HFF-Myc (cell line): Measurements from ENCODE around the gene ANKRD34B.
"Not testable (repeated sequence)": the region's sequence is repeated elsewhere in the genome, so short reads cannot be mapped to it uniquely, and the experiment has no call there.

Source experiments
- DNase-seq: peaks from one replicate; pipeline ENCODE4 v3.0.0-alpha.2; 2011; ENCODE audit warnings: low read depth; ENCODE audit errors: extremely low read depth
- H3K4me3 ChIP-seq: replicated peaks from 2 replicates; pipeline ENCODE4 v1.5.1; 2011; ENCODE audit warnings: low read depth, mild to moderate bottlenecking, control low read depth, low read length
- TF ChIP-seq, protein P1 (sequence below): IDR thresholded peaks from 2 replicates; pipeline ENCODE4 v1.5.1; 2012; ENCODE audit warnings: mild to moderate bottlenecking, low read depth, low read length, control low read depth; ENCODE audit errors: missing control alignments

Gene ANKRD34B

DNA sequence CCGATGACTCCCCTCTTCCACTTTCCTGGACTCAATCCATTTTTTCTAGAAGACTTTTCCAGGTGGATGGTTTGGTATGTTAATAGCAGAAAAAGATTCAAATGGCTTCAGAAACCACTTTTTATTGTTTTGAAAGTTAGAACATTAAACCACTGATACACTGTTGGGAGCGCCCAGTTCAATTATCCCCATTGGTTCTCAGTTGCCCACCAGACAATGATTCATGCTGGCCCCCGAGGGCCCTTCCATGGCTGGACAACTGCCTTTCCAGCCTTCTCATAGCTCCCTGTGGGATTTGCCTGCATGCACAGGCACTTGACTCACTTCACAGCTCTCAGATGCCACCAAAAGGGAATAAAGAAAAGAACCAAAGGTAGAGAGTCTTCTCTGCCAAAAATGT, 21.3 kb upstream of the ANKRD34B start:
- no peak overlapping the region for H3K4me3 ChIP-seq
- no peak for DNase-seq
- TF ChIP-seq, protein P1, sequence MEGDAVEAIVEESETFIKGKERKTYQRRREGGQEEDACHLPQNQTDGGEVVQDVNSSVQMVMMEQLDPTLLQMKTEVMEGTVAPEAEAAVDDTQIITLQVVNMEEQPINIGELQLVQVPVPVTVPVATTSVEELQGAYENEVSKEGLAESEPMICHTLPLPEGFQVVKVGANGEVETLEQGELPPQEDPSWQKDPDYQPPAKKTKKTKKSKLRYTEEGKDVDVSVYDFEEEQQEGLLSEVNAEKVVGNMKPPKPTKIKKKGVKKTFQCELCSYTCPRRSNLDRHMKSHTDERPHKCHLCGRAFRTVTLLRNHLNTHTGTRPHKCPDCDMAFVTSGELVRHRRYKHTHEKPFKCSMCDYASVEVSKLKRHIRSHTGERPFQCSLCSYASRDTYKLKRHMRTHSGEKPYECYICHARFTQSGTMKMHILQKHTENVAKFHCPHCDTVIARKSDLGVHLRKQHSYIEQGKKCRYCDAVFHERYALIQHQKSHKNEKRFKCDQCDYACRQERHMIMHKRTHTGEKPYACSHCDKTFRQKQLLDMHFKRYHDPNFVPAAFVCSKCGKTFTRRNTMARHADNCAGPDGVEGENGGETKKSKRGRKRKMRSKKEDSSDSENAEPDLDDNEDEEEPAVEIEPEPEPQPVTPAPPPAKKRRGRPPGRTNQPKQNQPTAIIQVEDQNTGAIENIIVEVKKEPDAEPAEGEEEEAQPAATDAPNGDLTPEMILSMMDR, result no peak

DNA sequence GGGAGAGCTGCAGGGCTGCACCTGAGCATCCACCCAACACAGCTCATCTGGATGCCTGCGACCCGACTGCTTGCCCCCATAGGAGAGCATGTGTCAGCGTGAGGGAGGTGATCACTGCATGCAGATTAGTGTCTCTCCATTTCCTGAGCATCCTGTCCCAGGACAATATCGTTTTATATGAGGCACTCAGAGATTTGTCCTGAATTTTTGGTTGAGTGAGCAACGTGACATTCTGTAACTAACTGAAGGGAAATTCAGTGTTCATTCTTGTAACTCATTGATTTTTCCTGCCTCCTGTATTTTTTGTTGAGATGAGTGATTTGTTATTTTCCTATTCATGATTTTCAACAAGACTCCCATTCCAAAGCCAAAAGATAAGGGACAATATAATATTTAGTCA, 20.7 kb upstream of the ANKRD34B start:
- no peak overlapping the region for H3K4me3 ChIP-seq
- DNase-seq, result no peak
- TF ChIP-seq, protein P1, result no peak

DNA sequence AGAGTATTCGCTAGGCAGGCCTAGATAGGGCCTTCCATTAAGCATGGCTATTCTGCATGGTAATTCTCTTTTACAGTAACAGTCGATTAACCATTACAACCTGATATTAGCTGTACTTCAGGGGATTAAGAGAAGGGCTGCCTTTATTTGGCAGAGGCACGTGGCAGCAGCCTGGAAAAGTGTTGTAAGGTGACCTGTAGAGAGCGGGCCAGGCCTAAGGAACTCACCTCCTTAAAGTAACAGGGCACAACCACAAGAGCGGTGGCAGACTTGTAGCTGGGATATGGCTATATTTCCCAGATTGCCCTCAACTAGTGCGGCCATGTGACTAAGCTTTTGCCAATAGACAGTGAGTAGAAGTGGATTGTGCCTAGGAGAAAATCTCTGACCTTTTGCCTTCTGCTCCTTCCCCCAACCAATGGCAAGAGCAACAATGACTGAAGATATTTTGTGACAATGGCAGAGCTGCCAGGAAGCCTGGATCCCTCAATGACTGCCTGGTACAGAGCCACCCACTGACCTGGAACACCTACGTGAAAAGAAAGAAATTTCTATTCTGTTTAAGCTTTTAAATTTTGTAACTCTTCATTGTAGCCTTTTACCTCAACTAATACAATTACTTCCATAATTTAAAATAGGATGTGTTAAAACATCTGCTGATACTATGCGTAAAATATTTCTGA, 18.9 kb upstream of the ANKRD34B start:
- no peak overlapping the region for H3K4me3 ChIP-seq
- no peak for DNase-seq
- TF ChIP-seq, protein P1, result no peak

DNA sequence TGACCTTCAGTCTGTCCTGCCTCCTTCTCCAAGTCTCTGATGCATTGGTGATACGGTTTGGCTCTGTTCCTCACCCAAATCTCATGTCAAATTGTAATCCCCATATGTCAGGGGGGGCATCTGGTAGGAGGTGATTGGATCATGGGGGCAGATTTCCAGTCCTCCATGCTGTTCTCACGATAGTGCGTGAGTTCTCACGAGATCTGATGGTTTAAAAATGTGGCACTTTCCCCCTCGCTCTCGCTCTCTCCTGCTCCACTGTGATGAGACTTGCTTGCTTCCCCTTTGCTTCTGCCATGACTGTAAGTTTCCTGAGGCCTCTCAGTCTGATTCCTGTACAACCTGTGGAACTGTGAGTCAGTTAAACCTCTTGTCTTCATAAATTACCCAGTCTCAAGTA, 14.7 kb upstream of the ANKRD34B start:
- no peak overlapping the region for H3K4me3 ChIP-seq
- DNase-seq, result no peak
- TF ChIP-seq, protein P1, result no peak

DNA sequence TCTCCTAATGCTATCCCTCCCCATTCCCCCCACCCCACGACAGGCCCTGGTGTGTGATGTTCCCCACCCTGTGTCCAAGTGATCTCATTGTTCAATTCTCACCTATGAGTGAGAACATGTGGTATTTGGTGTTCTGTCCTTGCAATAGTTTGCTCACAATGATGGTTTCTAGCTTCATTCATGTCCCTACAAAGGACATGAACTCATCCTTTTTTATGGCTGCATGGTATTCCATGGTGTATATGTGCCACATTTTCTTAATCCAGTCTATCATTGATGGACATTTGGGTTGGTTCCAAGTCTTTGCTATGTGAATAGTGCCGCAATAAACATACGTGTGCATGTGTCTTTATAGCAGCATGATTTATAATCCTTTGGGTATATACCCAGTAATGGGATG, 10.2 kb upstream of the ANKRD34B start:
- not testable (repeated sequence) for DNase-seq, H3K4me3 ChIP-seq

DNA sequence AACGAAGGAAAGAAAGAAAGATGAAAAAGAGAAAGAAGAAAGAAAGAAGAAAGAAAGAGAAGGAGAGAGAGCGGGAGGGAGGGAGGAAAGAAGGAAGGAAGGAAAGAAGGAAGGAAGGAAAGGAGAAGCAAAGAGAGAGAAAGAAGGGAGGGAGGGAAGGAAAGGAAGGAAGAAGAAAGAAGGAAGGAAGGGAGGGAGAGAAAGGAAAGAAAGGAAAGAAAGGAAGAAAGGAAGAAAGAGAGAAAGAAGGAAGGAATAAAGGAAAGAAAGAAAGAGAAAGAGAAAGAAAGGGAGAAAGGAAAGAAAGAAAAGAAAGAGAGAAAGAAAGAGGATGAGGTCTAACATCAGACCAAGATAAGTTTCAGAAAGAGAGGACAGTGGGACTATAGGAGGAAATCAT, 9.0 kb upstream of the ANKRD34B start:
- TF ChIP-seq, protein P1, result no peak
- H3K4me3 ChIP-seq, result no peak overlapping the region

DNA sequence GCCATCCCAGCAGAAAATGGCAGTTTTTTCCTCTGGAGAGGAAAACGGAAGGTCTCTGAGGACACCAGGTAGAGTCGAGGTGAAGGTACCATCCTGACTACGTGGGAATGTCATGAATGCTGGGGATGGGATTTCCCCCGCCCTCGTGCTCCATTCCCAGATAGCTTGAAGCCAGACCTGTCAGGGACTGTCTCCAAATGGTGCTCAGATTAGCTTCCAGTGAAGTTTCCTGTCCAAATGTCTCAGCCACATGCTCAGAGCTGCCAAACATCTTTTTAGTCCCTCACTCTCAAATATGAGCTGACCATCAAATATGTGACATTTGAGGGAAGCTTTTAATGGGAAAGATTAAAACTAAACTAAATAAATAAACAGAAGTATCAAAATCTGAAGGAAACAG, 7.6 kb upstream of the ANKRD34B start:
- TF ChIP-seq, protein P1, result no peak
- no peak overlapping the region for H3K4me3 ChIP-seq
- DNase-seq, result no peak

More for the DNA sequence above, 9.0 kb upstream of the ANKRD34B start:
- DNase-seq, result no peak
